GM23338 (cell line): ENCODE measurements around the gene BNIP5. TPM values are rescaled to one million over a fixed set of nuclear protein-coding genes. Genes with fewer than 3 reads are reported as not detected.

ENCODE experiments used
- ATAC-seq: fragments of 200-7000 bp; cut with Tn5 transposase; 3 replicates; pipeline ENCODE4 v1.9.1; 2020
- DNase-seq: peaks from one replicate; pipeline ENCODE4 v3.0.0-alpha.2; 2015; ENCODE audit warnings: low spot score
- H2AFZ ChIP-seq: fragments of 200-600 bp; sonication (generic); 2 replicates; pipeline ENCODE4 v1.8.0; 2016; ENCODE audit warnings: antibody characterized with exemption, mild to moderate bottlenecking, moderate library complexity
- H3F3A ChIP-seq: fragments of 200-600 bp; sonication (generic); replicated peaks from 2 replicates; pipeline ENCODE4 v1.8.0; 2017; ENCODE audit warnings: antibody characterized with exemption, mixed run types, low read depth
- H3K27ac ChIP-seq: fragments of 200-600 bp; sonication (generic); 2 replicates; pipeline ENCODE4 v1.6.1; 2016; ENCODE audit warnings: low read depth
- H3K27me3 ChIP-seq: fragments of 200-600 bp; sonication (generic); 2 replicates; pipeline ENCODE4 v1.8.0; 2016; ENCODE audit warnings: mild to moderate bottlenecking, mixed run types, moderate library complexity; ENCODE audit not compliant: insufficient read depth
- H3K36me3 ChIP-seq: fragments of 200-600 bp; sonication (generic); 2 replicates; pipeline ENCODE4 v1.8.0; 2016; ENCODE audit warnings: mild to moderate bottlenecking; ENCODE audit not compliant: insufficient read depth
- H3K4me1 ChIP-seq: fragments of 200-600 bp; sonication (generic); 2 replicates; pipeline ENCODE4 v1.8.0; 2016; ENCODE audit warnings: mild to moderate bottlenecking, moderate library complexity; ENCODE audit not compliant: insufficient read depth
- H3K4me2 ChIP-seq: fragments of 200-600 bp; sonication (generic); 2 replicates; pipeline ENCODE4 v1.7.1; 2017; ENCODE audit warnings: mixed run types
- H3K4me3 ChIP-seq: fragments of 200-600 bp; sonication (generic); 2 replicates; pipeline ENCODE4 v1.6.1; 2016; ENCODE audit warnings: mixed run types
- H3K79me2 ChIP-seq: fragments of 200-600 bp; sonication (generic); replicated peaks from 2 replicates; pipeline ENCODE4 v1.8.0; 2017; ENCODE audit warnings: mild to moderate bottlenecking; ENCODE audit not compliant: insufficient read depth
- H3K9me2 ChIP-seq: fragments of 200-600 bp; sonication (generic); 2 replicates; pipeline ENCODE4 v1.8.0; 2017; ENCODE audit not compliant: insufficient read depth
- H4K20me1 ChIP-seq: fragments of 200-600 bp; sonication (generic); replicated peaks from 2 replicates; pipeline ENCODE4 v1.8.0; 2017; ENCODE audit warnings: mild to moderate bottlenecking; ENCODE audit not compliant: insufficient read depth
- H3K27ac Mint-ChIP-seq: 2 replicates; pipeline ENCODE4 v1.8.0; 2020; ENCODE audit warnings: inconsistent platforms, mild to moderate bottlenecking, moderate library complexity, mixed read lengths
- H3K27me3 Mint-ChIP-seq: 3 replicates; pipeline ENCODE4 v1.8.0; 2022; ENCODE audit warnings: low read depth, mild to moderate bottlenecking, moderate library complexity, mixed read lengths, inconsistent platforms; ENCODE audit not compliant: insufficient read depth, poor library complexity
- H3K36me3 Mint-ChIP-seq: 3 replicates; pipeline ENCODE4 v1.8.0; 2021; ENCODE audit warnings: low read depth, mild to moderate bottlenecking, inconsistent platforms, moderate library complexity, mixed read lengths
- H3K4me1 Mint-ChIP-seq: 3 replicates; pipeline ENCODE4 v1.8.0; 2020; ENCODE audit warnings: mild to moderate bottlenecking, inconsistent platforms, mixed read lengths
- H3K4me3 Mint-ChIP-seq: 3 replicates; pipeline ENCODE4 v1.8.0; 2021; ENCODE audit warnings: moderate library complexity, mild to moderate bottlenecking, inconsistent platforms, mixed read lengths
- H3K9me3 Mint-ChIP-seq: 3 replicates; pipeline ENCODE4 v1.8.0; 2020; ENCODE audit warnings: moderate library complexity, mild to moderate bottlenecking, inconsistent platforms, mixed read lengths
- EZH2 ChIP-seq: fragments of 200-600 bp; sonication (generic); IDR thresholded peaks from one replicate; pipeline ENCODE4 v1.8.0; 2017; ENCODE audit warnings: antibody characterized with exemption, mild to moderate bottlenecking, low read depth; ENCODE audit not compliant: unreplicated experiment
- EZH2phosphoT487 ChIP-seq: fragments of 200-600 bp; sonication (generic); IDR thresholded peaks from one replicate; pipeline ENCODE4 v1.8.1; 2018; ENCODE audit warnings: antibody characterized with exemption; ENCODE audit not compliant: unreplicated experiment
- JUNB ChIP-seq: IDR thresholded peaks from one replicate; pipeline ENCODE4 v1.6.1; 2016; ENCODE audit warnings: antibody characterized with exemption; ENCODE audit not compliant: unreplicated experiment
- NANOG ChIP-seq: IDR thresholded peaks from 2 replicates; pipeline ENCODE4 v1.6.1; 2016; ENCODE audit warnings: antibody characterized with exemption, borderline replicate concordance
- POLR2AphosphoS5 ChIP-seq: IDR thresholded peaks from 2 replicates; pipeline ENCODE4 v1.6.1; 2016; ENCODE audit warnings: antibody characterized with exemption, low read depth
- STAT1 ChIP-seq: IDR thresholded peaks from one replicate; pipeline ENCODE4 v1.6.1; 2016; ENCODE audit warnings: antibody characterized with exemption; ENCODE audit not compliant: unreplicated experiment
- ZNF331 ChIP-seq: fragments of 250-450 bp; sonication (Bioruptor Pico); IDR thresholded peaks from 2 replicates; pipeline ENCODE4 v1.5.0; 2020; ENCODE audit warnings: low read depth, mild to moderate bottlenecking, moderate library complexity
- polyA plus RNA-seq: library from polyadenylated mRNA; unstranded; fragments of >200 nt; fragmentation: Nextera tagmentation; extraction: Ambion mirVana; gene quantifications from 2 replicates; pipeline ENCODE4 v1.2.1, GENCODE V29; 2016
- total RNA-seq: library from RNA; depleted of rRNA; stranded (reverse); fragments of >200 nt; shearing (Covaris generic); gene quantifications from 2 replicates; pipeline ENCODE4 v1.2.3, GENCODE V29; 2014
- TF ChIP-seq, protein P1 (sequence below): IDR thresholded peaks from one replicate; pipeline ENCODE4 v1.6.1; 2018; ENCODE audit warnings: antibody characterized with exemption; ENCODE audit not compliant: unreplicated experiment
- TF ChIP-seq, protein P2 (sequence below): IDR thresholded peaks from 2 replicates; pipeline ENCODE4 v1.6.1; 2016; ENCODE audit warnings: antibody characterized with exemption
- TF ChIP-seq, protein P3 (sequence below): fragments of 250-450 bp; sonication (Bioruptor Pico); IDR thresholded peaks from 2 replicates; pipeline ENCODE4 v1.5.0; 2020; ENCODE audit warnings: mild to moderate bottlenecking, moderate library complexity

Gene BNIP5
- total and polyA plus RNA-seq, 2 experiments from 2014 or later = not detected

- TF ChIP-seq, protein P1, sequence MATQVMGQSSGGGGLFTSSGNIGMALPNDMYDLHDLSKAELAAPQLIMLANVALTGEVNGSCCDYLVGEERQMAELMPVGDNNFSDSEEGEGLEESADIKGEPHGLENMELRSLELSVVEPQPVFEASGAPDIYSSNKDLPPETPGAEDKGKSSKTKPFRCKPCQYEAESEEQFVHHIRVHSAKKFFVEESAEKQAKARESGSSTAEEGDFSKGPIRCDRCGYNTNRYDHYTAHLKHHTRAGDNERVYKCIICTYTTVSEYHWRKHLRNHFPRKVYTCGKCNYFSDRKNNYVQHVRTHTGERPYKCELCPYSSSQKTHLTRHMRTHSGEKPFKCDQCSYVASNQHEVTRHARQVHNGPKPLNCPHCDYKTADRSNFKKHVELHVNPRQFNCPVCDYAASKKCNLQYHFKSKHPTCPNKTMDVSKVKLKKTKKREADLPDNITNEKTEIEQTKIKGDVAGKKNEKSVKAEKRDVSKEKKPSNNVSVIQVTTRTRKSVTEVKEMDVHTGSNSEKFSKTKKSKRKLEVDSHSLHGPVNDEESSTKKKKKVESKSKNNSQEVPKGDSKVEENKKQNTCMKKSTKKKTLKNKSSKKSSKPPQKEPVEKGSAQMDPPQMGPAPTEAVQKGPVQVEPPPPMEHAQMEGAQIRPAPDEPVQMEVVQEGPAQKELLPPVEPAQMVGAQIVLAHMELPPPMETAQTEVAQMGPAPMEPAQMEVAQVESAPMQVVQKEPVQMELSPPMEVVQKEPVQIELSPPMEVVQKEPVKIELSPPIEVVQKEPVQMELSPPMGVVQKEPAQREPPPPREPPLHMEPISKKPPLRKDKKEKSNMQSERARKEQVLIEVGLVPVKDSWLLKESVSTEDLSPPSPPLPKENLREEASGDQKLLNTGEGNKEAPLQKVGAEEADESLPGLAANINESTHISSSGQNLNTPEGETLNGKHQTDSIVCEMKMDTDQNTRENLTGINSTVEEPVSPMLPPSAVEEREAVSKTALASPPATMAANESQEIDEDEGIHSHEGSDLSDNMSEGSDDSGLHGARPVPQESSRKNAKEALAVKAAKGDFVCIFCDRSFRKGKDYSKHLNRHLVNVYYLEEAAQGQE = no peak
- no peak for TF ChIP-seq JUNB
Measured at GRCh38 chr6:36372088-36372487, 35.4 kb upstream of the BNIP5 start (continued).

DNA sequence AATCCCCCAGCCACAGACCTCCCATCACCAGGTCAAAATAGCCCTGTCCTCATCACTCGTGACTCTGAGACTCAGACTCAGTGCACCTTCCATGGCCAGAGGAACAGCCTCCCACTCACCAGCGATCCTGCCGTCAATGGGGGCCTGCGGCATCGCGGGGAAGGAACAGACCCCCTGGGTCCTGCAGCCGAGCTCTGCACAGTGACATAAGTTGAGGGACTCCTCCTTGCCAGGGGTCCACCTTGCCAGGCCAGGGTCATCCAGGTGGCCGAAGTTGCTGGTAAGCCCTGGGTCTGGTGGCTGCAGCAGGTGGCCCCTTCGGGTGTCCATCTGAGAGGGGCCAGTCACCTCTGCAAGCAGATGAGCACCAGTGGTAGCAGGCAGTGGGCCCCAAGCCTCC is 34.5 kb upstream of the BNIP5 start:
- no peaks in the 10 kb centered on the region for H3K9me2 ChIP-seq
- no peak overlapping the region for H3K27ac ChIP-seq
- Mint-ChIP-seq H3K4me3 (no peak overlapping the region), H3K27ac (no peak overlapping the region), H3K4me1 (peaks cover 11% of the 10 kb centered on the region), H3K27me3 (peaks cover 10% of the 10 kb centered on the region), H3K9me3 (no peaks in the 10 kb centered on the region), H3K36me3 (peaks cover 4% of the 10 kb centered on the region; the same call in 1 of the 3 replicates)
- no peaks in the 10 kb centered on the region for H3K36me3 ChIP-seq
- no peaks in the 10 kb centered on the region for H3K27me3 ChIP-seq
- ATAC-seq = no peak
- no peak overlapping the region for H2AFZ ChIP-seq
- no peak for DNase-seq
- no peak overlapping the region for H3K4me3 ChIP-seq
- no peaks in the 10 kb centered on the region for H3F3A ChIP-seq
- H4K20me1 ChIP-seq = no peaks in the 10 kb centered on the region
- H3K4me1 ChIP-seq = 0 out of 2 replicates have a peak, but pooled peaks cover 3% of the 10 kb centered on the region
- no peaks in the 10 kb centered on the region for H3K79me2 ChIP-seq
- H3K4me2 ChIP-seq = no peak overlapping the region
- TF ChIP-seq, protein P1 = no peak
- no peak for TF ChIP-seq JUNB
- TF ChIP-seq STAT1 = no peak
- TF ChIP-seq EZH2 = no peak
- TF ChIP-seq NANOG = no peak
- TF ChIP-seq, protein P2, sequence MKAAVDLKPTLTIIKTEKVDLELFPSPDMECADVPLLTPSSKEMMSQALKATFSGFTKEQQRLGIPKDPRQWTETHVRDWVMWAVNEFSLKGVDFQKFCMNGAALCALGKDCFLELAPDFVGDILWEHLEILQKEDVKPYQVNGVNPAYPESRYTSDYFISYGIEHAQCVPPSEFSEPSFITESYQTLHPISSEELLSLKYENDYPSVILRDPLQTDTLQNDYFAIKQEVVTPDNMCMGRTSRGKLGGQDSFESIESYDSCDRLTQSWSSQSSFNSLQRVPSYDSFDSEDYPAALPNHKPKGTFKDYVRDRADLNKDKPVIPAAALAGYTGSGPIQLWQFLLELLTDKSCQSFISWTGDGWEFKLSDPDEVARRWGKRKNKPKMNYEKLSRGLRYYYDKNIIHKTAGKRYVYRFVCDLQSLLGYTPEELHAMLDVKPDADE = no peak
- TF ChIP-seq ZNF331 = no peak
- TF ChIP-seq EZH2phosphoT487 = no peak
- TF ChIP-seq, protein P3, sequence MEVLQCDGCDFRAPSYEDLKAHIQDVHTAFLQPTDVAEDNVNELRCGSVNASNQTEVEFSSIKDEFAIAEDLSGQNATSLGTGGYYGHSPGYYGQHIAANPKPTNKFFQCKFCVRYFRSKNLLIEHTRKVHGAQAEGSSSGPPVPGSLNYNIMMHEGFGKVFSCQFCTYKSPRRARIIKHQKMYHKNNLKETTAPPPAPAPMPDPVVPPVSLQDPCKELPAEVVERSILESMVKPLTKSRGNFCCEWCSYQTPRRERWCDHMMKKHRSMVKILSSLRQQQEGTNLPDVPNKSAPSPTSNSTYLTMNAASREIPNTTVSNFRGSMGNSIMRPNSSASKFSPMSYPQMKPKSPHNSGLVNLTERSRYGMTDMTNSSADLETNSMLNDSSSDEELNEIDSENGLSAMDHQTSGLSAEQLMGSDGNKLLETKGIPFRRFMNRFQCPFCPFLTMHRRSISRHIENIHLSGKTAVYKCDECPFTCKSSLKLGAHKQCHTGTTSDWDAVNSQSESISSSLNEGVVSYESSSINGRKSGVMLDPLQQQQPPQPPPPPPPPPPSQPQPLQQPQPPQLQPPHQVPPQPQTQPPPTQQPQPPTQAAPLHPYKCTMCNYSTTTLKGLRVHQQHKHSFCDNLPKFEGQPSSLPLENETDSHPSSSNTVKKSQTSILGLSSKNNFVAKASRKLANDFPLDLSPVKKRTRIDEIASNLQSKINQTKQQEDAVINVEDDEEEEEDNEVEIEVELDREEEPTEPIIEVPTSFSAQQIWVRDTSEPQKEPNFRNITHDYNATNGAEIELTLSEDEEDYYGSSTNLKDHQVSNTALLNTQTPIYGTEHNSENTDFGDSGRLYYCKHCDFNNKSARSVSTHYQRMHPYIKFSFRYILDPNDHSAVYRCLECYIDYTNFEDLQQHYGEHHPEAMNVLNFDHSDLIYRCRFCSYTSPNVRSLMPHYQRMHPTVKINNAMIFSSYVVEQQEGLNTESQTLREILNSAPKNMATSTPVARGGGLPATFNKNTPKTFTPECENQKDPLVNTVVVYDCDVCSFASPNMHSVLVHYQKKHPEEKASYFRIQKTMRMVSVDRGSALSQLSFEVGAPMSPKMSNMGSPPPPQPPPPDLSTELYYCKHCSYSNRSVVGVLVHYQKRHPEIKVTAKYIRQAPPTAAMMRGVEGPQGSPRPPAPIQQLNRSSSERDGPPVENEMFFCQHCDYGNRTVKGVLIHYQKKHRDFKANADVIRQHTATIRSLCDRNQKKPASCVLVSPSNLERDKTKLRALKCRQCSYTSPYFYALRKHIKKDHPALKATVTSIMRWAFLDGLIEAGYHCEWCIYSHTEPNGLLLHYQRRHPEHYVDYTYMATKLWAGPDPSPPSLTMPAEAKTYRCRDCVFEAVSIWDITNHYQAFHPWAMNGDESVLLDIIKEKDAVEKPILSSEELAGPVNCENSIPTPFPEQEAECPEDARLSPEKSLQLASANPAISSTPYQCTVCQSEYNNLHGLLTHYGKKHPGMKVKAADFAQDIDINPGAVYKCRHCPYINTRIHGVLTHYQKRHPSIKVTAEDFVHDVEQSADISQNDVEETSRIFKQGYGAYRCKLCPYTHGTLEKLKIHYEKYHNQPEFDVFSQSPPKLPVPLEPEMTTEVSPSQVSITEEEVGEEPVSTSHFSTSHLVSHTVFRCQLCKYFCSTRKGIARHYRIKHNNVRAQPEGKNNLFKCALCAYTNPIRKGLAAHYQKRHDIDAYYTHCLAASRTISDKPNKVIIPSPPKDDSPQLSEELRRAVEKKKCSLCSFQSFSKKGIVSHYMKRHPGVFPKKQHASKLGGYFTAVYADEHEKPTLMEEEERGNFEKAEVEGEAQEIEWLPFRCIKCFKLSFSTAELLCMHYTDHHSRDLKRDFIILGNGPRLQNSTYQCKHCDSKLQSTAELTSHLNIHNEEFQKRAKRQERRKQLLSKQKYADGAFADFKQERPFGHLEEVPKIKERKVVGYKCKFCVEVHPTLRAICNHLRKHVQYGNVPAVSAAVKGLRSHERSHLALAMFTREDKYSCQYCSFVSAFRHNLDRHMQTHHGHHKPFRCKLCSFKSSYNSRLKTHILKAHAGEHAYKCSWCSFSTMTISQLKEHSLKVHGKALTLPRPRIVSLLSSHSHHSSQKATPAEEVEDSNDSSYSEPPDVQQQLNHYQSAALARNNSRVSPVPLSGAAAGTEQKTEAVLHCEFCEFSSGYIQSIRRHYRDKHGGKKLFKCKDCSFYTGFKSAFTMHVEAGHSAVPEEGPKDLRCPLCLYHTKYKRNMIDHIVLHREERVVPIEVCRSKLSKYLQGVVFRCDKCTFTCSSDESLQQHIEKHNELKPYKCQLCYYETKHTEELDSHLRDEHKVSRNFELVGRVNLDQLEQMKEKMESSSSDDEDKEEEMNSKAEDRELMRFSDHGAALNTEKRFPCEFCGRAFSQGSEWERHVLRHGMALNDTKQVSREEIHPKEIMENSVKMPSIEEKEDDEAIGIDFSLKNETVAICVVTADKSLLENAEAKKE (CRISPR knock-in tag) = no peak
- TF ChIP-seq POLR2AphosphoS5 = no peak
